Frontal cortex (tissue), 4 donors: ENCODE results near the gene CACNA2D3. TPM values are rescaled to one million over a fixed set of nuclear protein-coding genes. Genes with fewer than 3 reads are reported as not detected.

ENCODE experiments used
- DNase-seq, 2 donors: peaks; one replicate each; pipeline ENCODE4 v3.0.0; 2012; ENCODE audit warnings: low spot score in 2 of 2
- FAIRE-seq: peaks from 2 replicates; lab custom pipeline; 2012; peaks lifted over from hg19 to GRCh38; lab: Jason Lieb, UNC
- total RNA-seq: library from RNA; depleted of rRNA; stranded (reverse); fragments of >200 nt; gene quantifications from one replicate; pipeline ENCODE4 v1.2.3, GENCODE V29; 2014
- donor health status: control.
- donor health status: control.
- donor health status: control.

Gene CACNA2D3
- total RNA-seq, 1 donor from 2014 or later: 30.6 TPM

DNA sequence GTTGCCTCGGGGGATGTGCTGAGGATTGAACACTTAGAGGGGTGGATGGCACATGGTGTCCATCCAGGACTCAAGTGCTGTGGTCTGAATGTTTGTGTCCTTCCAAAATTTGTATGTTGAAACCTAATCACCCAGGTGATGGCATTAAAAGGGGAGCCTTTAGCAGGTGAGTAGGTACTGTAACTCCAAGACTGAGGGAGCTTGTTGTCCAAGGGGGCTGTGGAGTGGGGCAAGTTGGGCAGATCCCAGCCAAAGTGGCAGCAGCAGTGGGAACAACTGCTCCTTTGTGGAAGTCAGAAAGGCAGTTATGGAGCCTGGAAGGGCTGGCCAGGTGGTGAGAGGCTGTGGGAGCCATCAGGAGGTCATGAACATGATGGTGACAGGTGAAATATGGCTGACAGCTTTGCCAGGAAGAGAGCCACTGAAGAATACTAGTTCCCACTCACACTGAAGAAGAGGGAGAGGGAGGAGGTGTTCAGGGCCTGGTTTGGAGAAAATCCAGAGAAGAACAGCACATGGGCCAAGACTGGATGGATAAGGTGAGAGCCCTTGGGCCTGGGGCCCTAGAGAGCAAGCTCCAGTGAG is 385.6 kb downstream of the CACNA2D3 start:
- no peak for FAIRE-seq
- no peak for DNase-seq

DNA sequence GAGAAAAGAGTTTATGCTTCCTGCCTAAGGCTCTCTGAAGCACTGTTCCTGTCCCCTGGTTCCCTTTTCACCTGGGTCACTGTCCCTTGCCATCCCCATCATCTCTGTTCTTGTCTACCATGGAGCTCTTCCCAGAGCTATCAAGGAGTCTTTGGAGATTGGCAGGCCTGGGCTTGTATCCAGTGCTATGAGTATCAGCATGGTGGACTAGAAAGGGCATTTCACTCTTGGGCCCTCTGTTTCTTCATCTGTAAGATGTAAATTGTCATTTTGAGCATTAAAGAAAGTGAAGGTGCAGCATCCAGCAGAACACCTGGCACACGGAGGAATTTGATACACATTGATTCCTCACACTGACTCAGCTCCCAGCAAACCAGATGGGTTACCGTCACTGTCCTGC is 388.2 kb downstream of the CACNA2D3 start:
- FAIRE-seq: no peak
- no peak for DNase-seq

DNA sequence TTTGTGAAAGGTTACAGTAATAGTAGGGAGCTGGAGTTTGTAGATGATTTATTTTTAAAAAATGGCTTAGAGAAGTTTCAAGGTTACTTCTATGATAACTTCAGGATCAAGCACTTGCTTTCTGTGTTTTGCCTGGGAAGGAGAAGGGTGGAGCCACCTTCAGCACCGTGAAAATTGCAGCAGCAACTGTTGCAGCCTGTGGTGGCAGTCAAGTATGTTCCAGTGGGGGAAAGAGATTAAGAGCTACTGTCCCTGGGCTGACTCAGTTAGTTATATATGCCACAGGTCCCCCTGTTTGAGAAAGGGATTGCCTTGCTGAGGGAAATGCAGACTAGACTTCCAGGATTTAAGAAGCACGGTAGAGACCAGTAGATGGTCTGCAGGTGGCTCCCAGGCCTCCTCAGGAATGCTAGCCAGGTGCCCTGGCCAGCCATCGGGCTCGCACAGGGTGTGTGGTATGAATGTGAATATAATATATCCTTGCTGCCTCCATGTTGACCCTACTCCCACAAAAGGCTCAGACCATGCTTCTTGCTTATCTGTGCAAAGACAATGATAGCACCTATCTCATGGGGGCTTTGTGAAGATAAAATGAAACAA is 389.5 kb downstream of the CACNA2D3 start:
- FAIRE-seq: no peak
- DNase-seq: no peak

DNA sequence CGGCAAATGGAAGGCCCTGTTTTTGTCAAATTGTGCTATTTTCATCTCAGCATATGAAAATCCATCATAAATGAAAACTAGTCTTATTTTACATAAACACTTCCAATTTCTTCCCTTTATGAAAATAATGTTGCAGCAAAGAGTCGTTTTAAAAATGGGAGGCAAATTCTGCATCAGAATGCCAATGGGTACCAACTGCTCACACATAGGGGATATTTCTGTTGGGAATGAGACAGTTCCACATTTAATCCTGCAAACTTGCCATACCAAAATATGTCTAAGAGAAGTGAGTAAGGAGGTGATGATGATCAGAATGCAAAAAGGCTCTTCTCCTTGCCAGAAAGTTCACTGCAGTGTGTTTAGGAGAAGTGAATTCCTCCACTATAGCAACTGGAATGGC is 391.7 kb downstream of the CACNA2D3 start:
- FAIRE-seq (no peak), DNase-seq (no peak)

DNA sequence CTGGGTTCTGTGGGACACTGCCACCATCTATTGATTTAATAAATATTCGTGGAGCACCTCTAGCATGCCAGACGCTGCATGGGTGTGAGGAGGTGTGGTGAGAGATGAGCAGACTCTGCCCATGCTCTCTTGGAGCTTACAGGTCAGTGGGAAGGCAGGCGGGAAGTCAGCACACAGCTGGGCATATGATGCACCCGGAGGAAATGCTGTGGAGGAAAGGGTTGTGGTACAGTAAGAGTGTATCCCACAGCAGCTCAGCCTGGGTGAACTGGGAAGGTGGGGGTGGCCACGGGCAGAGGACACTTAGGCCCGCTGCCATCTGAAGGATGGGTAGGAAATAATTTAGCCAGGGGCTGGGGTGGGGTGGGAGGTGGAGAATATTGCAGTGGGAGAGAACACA is 392.1 kb downstream of the CACNA2D3 start:
- no peak for FAIRE-seq
- DNase-seq: no peak

DNA sequence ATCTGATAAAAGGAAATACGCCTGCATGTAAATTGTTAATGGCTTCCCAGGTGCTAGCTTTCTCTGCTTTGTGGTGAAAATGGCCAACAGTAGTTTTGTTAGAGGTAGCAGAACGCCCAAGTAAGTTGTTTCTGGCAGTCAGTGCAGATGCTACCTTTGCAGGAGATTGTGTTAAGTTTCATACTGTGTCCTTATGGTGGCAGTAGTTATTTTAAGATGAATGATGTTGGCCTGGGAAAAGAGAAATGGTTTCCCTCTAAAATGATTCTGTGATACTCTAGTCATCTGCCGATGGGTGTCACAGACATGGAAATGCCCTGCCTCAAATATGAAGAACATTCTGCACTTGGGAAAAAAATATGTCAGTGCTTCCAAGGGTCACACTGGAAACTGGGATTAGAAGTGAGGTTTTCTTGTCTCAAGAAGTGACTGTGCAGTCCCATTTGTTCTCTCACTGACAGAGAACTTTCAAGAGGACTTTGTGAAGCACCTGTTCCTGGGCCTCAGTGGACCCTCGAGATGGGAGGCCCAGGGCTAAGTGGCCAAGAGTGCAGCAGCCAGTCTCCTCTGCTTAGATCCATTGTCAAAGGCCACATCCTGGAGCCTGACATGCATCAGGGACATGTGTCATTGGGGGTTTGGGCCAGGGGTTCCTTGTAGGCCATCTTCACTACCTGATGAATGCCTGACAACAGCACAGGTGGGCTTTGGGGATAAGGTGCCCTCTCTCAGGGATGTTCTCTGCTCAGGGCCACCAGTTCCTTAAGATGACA is 393.3 kb downstream of the CACNA2D3 start:
- DNase-seq: no peak
- FAIRE-seq: no peak

DNA sequence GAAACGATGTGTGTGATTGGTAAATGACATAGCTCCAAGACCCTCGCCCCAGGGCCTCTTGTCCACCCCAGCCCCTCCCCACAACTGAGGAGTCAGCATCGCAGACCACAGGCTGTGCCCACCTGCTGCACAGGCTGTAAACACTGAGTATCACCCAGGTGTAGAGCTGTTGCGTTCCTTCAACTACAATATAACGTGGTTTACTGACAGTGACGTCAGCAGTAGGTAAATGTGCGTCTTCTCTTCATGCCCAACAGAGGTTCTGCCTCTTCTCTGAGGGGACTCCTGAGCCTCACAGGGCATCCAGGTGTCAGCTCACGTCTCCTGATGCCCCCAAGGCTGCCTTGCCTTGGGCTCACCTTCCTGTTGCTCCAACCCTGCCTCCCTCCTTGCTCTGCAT is 395.1 kb downstream of the CACNA2D3 start:
- FAIRE-seq (no peak), DNase-seq (no peak)

DNA sequence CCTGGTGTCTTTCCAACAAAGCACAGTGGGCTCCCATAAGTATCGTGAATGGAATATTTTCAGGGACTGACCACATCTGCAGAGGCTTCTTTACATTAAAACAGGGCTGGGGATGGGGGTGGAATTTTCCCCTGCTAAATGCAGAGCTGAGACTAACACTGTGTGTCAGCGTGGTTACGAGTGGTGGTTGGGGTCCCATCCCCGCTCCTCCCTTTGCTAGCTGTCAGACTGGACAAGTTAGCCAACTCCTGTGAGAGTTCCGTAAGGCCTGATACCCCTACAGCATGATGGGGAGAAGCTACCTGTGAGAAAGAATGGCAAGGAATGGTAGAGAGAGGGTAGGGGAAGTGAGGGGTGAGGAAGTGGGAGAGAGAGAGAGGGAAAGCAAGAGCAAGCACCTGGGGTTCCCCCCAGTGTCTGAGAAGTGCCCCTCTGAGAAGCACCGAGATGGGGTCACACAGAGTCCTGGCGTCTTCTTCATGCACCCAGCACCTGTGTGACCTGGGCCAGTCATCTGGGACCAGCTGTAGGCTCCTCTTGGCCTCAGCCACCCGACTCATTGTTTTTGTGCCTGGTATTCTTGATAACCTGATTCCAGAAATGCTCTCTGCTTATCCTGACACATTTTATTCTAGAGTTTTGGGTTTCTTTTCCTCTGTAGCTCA is 395.8 kb downstream of the CACNA2D3 start:
- no peak for DNase-seq

DNA sequence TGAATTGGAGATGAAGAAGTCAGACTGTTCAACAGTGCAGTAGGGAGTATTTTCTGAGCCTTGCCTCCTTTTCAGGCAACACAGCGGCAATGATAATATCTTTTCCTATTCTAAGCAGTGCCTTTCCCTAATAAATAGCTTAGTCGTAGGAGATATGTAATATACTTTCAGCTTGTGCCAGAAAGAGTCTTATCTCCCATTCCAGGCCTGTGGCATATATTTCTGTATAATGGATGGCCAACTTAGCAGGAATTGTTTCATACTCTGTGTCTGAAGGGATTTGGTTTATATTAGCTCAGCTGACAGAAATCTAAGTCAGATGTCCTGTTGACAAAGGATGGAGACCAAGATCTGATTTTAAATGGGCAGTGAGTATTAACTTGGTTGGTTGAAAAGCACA is 397.1 kb downstream of the CACNA2D3 start:
- FAIRE-seq: no peak
- DNase-seq: no peak

More for the DNA sequence above, 395.8 kb downstream of the CACNA2D3 start:
- no peak for FAIRE-seq

DNA sequence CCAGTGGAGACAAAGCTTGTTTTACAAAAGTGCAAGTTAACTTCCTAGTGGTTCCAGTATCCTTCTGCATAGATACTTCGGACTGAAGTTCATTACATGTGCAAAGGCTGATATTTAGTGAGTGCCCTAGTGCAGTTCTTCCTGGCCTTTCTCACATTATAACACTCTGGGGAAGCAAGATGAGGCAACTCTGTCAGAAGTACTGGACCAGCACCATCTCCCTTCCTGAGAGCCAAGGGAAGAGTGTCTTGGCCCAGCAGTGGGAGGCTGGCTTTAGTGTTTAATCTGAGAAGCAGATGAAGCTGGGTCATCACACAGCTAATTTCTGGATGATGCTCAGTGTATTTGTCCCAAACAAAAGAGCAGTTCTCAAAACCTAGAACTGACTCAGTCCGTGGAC is 397.7 kb downstream of the CACNA2D3 start:
- DNase-seq (no peak), FAIRE-seq (no peak)

DNA sequence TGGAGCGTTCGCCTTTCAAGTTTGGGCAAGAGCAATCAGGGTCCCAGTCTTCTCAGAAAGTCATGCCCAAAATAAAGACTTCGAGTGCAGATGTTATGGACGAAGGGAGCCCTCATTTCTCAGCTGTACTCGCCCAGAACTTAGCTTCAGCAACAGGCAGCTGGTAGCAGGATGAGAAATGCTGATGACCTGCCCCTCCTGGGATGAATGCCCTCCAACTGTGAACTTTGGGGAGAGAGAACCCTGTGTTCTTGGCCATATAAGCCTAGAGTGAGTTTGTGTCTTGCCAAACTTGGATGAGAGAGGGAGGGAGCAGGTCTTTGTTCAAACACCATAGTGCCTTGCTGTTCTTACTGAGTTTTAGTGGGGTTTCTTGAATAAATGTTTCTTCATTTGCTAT is 405.2 kb downstream of the CACNA2D3 start:
- DNase-seq (no peak), FAIRE-seq (no peak)

DNA sequence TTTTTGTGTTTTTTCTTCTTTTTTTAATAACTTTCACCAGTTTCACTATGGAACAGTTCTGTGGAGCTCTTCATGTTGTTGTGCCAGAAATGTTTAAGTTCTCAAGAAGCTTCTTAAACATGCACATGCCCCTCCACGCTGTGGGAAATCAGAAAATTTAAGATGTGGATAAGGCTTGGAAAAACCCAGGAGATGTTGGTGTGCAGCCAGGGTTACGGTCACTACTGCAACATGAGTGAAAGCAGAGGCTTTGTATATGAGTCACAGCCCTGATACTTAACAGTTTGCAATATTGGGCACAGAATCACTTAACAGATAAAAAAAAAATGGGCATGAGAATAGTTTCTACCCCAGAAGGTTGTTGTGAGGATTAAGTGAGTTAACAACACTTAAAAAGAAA is 405.6 kb downstream of the CACNA2D3 start:
- DNase-seq (no peak), FAIRE-seq (no peak)

DNA sequence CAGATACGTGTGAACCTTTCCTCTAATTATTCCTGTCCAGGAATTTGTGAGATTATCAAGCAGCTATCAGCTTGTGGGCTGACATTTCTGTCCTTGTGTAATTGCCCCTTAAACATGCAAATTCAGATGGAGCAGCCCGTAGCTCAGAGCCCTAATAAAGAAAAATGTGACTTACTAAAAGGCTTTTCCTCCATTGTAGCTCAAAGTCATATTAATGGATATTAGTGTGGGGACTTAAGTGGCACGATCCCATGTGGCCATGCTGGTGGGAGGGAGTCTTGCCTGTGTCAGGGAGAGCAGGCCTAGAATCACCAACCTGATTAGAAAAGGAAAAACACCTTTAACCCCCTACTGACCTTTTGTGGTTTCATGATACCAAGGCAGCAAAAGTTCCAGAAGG is 406.3 kb downstream of the CACNA2D3 start:
- no peak for DNase-seq
- no peak for FAIRE-seq

DNA sequence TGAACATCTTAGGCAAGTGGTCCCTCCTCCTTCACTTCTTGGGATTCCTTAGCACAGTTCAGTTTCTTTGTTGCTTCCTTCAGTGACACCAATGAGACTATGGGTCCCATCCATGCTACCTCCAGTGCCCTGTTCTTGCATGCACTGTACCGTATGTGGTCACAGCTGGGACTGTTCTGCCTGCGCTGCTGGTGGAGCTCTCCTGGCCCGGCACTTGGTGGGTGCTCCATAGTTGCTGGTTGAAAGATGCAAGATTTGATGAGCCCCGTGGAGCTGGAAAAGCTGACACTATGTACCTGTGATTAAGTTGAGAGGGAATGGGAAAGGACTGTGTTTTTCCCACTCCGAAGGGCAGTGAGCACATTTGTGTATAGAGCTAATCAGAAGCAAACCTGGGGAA is 407.7 kb downstream of the CACNA2D3 start:
- no peak for DNase-seq
- no peak for FAIRE-seq

DNA sequence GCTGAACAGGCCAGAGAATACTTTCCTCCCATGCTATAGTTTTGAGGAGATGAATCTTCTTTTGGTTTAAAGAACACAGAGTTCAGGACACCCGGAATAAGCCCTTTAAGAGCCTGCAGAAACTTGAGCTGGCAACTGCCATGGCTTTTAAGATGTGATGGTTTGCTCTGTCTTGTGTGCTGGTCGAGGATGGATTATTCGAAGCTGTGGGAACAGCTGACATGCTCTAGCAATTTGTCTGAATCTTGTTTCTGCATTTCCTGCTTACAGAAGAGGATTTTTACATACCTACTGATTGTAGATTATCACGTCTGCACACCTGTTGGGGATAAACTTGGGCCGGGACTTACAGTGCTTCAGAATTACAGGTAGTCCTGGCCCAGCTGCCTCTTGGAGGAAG is 408.6 kb downstream of the CACNA2D3 start:
- FAIRE-seq (no peak), DNase-seq (no peak)

DNA sequence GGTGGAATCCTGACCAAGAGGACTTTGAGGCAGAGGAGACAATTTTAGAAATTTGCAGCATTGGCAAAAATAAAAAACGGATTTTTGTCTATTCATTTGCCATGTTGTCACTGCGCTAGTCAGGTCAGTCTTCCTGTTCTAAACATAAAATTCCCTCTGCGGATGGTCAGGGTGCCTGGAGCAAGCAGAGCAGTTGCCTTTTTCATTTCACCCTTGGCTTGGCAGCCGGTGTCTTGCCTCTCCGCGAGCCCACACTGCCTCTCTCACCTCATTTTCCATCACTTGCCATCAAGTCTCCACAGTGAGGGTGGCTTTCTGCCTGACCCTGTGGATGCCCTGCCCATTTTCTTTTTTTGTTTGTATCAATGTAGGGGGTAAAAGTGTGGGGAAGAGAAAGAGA is 409.4 kb downstream of the CACNA2D3 start:
- FAIRE-seq (no peak), DNase-seq (no peak)

DNA sequence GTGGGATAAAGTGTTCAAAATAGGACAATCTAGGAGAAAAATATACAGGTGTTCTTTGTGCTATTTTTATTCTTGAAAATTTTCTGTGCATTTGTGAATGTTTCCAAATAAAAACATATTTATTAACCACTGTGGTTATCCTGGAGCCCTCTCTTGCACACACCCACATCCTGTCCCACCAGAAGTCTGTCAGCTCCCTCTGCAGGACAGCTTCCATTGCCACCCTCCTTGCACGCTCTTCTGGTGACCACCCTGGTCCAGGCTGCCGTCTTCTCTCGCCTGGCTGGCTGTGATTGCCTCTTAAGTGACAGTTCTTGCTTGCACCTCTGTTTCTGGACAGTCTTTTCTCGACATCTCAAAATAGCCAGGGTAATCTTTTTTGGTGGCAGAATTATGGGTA is 411.5 kb downstream of the CACNA2D3 start:
- no peak for DNase-seq
- no peak for FAIRE-seq

DNA sequence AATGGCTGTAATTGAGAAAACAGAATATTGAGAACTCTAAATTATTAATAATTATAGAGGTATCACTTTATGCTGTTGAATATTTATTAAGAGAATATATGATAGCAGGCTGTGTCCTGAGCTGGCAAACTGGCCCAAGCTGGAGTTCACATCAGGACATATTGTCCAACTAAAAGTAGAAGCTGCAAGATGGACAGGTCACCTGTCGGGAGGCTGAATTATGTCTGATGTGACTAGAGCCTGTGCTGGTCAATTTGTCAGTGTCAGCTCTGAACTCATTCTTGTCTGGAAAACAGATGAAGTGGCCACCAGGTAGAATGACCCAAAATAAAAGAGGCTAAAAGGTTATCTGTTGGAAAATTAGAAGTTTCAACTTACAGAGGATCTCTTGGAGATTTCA is 413.3 kb downstream of the CACNA2D3 start:
- no peak for FAIRE-seq
- no peak for DNase-seq

DNA sequence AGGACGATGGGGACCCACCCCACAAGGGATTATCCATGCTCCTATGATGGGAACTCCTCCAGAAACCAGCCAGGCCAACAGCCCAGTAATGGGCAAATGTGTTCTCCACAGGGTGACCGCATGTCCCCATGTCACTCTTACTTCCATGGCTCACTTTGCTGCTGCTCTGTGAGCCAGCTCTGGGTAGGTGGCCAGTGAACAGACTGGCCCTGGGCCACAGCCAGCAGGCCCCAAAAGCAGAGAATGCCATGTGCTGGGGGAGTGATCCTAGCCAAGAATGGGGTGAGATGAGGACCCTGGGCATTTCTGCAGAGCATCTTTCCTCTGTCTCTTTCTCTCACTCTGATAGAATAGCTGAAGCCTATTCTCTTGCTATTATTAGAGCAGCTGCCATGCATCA is 414.1 kb downstream of the CACNA2D3 start:
- DNase-seq: no peak

DNA sequence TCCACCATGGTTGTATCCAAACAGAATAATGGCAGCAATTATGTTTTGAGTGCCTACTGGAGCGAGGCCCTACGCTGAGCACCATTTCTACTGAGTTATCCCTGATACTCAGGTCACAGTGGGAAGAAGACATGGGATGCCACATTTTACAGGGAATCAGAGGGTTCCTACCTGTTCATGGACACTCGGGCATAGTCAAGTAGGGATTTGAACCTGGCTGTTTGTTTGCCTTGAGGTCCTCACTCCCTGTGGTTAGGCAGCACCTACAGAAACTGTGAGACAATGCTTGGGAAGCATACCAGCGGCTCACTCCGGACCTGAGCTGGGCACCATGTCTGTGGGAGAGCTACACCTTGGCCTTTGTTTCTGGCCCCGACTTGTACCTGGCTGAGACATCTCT is 415.2 kb downstream of the CACNA2D3 start:
- DNase-seq: no peak
- FAIRE-seq: no peak

More for the DNA sequence above, 414.1 kb downstream of the CACNA2D3 start:
- no peak for FAIRE-seq

DNA sequence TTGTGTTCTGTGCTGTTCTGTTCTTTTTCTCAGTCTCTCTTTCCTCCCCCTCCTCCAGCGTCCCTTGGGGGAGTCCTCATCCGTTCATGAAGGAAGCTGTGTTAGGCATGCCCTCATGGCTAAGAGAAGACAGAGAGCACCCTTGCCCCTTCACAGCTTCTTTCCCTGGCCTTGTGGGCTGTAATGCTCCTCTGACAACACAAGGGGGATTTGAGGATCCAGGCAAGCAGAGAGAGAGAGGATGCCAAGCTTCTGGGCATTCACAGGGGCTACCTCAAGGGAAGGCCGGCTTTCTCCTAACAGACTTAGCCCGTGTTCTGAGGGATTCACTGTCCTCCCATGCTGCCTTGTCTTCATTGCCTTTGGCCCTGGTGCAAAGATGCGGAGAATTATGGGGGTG is 416.0 kb downstream of the CACNA2D3 start:
- no peak for FAIRE-seq
- DNase-seq: no peak
